Measurements from ENCODE around the gene SEMA4D. TPM values are rescaled to one million over a fixed set of nuclear protein-coding genes. Genes with fewer than 3 reads are reported as not detected.

SEMA4D gene
- total and polyA plus RNA-seq, 4 donors: 30.9 to 124 (median 89.0) TPM

- Histone ChIP-seq H3K4me3 (ENCODE audit: low read depth, low read length) (no peak overlapping the region), H3K36me3 (ENCODE audit: control insufficient read depth, insufficient read depth, low read length) (peaks cover 5% of the 10 kb centered on the region), H3K27ac (ENCODE audit: low read depth, low read length) (no peak overlapping the region), H3K9me3 (ENCODE audit: control insufficient read depth, insufficient read depth, low read length) (no peaks in the 10 kb centered on the region), H3K4me1 (ENCODE audit: control insufficient read depth, insufficient read depth, low read length) (peaks cover 25% of the 10 kb centered on the region), H3K27me3 (ENCODE audit: control insufficient read depth, insufficient read depth, low read length) (no peaks in the 10 kb centered on the region)
- peak in 2 of 6 donors; percentile 18 to 82 for DNase-seq (ENCODE audit: low read depth in 4 of 6, low spot score in 6 of 6)
- 92% methylated on average over 4 of the region's 9 CpGs for WGBS (ENCODE audit: insufficient coverage)
Measured at GRCh38 chr9:89462817-89463683, 34.9 kb downstream of the SEMA4D start.

GRCh38 chr9:89462199-89462598, 35.7 kb downstream of the SEMA4D start:
- no CpG with 5 or more reads among the region's 5 CpGs for WGBS (ENCODE audit: insufficient coverage)
- peaks cover 24% of the 10 kb centered on the region for H3K4me1 ChIP-seq (ENCODE audit: control insufficient read depth, insufficient read depth, low read length)

DNA sequence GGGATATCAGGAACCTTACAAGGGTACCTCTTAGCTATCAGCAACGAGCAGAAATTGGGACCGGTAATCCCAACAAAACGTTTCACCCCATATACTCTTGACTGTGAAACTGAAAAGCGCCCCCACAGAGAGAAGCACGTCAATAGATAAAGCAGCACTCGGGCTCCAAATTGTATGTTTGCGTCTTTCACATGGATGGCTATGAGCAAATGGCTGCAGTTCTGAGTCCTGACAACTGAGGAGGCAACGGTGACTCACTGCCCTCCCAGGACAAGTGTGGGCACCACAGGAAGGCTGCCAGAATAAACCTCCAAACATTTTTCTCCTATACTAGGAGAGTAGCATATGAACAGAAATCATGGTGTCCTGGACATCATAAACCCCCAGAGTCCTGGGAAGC, 36.6 kb downstream of the SEMA4D start:
- peaks cover 5% of the 10 kb centered on the region for H3K36me3 ChIP-seq (ENCODE audit: control insufficient read depth, insufficient read depth, low read length)
- no peak overlapping the region for H3K27ac ChIP-seq (ENCODE audit: low read depth, low read length)
- peaks cover 22% of the 10 kb centered on the region for H3K4me1 ChIP-seq (ENCODE audit: control insufficient read depth, insufficient read depth, low read length)
- no peaks in the 10 kb centered on the region for H3K27me3 ChIP-seq (ENCODE audit: control insufficient read depth, insufficient read depth, low read length)
- H3K9me3 ChIP-seq (ENCODE audit: control insufficient read depth, insufficient read depth, low read length): no peaks in the 10 kb centered on the region
- no peak for DNase-seq (ENCODE audit: low read depth in 4 of 6, low spot score in 6 of 6)
- H3K4me3 ChIP-seq (ENCODE audit: low read depth, low read length): no peak overlapping the region
- WGBS (ENCODE audit: insufficient coverage): 62% methylated on average over 7 of the region's 8 CpGs

More at GRCh38 chr9:89462199-89462598, 35.7 kb downstream of the SEMA4D start:
- Histone ChIP-seq H3K36me3 (ENCODE audit: control insufficient read depth, insufficient read depth, low read length) (peaks cover 5% of the 10 kb centered on the region), H3K9me3 (ENCODE audit: control insufficient read depth, insufficient read depth, low read length) (no peaks in the 10 kb centered on the region), H3K27ac (ENCODE audit: low read depth, low read length) (no peak overlapping the region), H3K27me3 (ENCODE audit: control insufficient read depth, insufficient read depth, low read length) (no peaks in the 10 kb centered on the region), H3K4me3 (ENCODE audit: low read depth, low read length) (no peak overlapping the region)
- no peak for DNase-seq (ENCODE audit: low read depth in 4 of 6, low spot score in 6 of 6)

- WGBS (ENCODE audit: insufficient coverage): 96% methylated on average over 9 of the region's 10 CpGs
- Histone ChIP-seq H3K4me1 (ENCODE audit: control insufficient read depth, insufficient read depth, low read length) (peaks cover 21% of the 10 kb centered on the region), H3K27me3 (ENCODE audit: control insufficient read depth, insufficient read depth, low read length) (no peaks in the 10 kb centered on the region), H3K27ac (ENCODE audit: low read depth, low read length) (no peak overlapping the region), H3K4me3 (ENCODE audit: low read depth, low read length) (no peak overlapping the region), H3K9me3 (ENCODE audit: control insufficient read depth, insufficient read depth, low read length) (no peaks in the 10 kb centered on the region), H3K36me3 (ENCODE audit: control insufficient read depth, insufficient read depth, low read length) (peaks cover 5% of the 10 kb centered on the region)
- no peak for DNase-seq (ENCODE audit: low read depth in 4 of 6, low spot score in 6 of 6)
Measured at GRCh38 chr9:89460551-89460950, 37.4 kb downstream of the SEMA4D start.

GRCh38 chr9:89458768-89459496, 39.0 kb downstream of the SEMA4D start:
- H3K9me3 ChIP-seq (ENCODE audit: control insufficient read depth, insufficient read depth, low read length): no peaks in the 10 kb centered on the region
- no peak for DNase-seq (ENCODE audit: low read depth in 4 of 6, low spot score in 6 of 6)
- H3K36me3 ChIP-seq (ENCODE audit: control insufficient read depth, insufficient read depth, low read length): peaks cover 21% of the 10 kb centered on the region
- no peak overlapping the region for H3K4me3 ChIP-seq (ENCODE audit: low read depth, low read length)
- no peak overlapping the region for H3K27ac ChIP-seq (ENCODE audit: low read depth, low read length)
- H3K27me3 ChIP-seq (ENCODE audit: control insufficient read depth, insufficient read depth, low read length): no peaks in the 10 kb centered on the region
- 89% methylated on average over 8 of the region's 8 CpGs for WGBS (ENCODE audit: insufficient coverage)
- H3K4me1 ChIP-seq (ENCODE audit: control insufficient read depth, insufficient read depth, low read length): peaks cover 18% of the 10 kb centered on the region

DNA sequence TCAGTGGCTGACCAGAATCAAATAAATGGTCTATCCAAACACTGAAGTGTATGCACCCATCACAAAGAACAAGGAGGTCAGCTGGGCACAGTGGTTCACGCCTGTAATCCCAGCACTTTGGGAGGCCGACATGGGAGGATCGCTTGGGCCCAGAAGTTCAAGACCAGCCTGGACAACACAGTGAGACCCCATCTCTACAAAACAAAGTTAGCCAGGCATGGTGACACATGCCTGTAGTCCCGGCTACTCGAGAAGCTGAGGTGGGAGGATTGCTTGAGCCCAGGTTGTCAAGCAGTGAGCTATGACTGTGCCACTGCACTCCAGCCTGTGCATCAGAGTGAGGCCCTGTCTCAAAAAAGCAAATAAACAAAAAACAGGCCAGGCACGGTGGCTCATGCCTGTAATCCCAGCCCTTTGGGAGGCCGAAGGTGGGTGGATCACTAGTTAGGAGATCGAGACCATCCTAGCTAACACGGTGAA, 40.5 kb downstream of the SEMA4D start:
- no peak overlapping the region for H3K4me3 ChIP-seq (ENCODE audit: low read depth, low read length)
- peaks cover 24% of the 10 kb centered on the region for H3K36me3 ChIP-seq (ENCODE audit: control insufficient read depth, insufficient read depth, low read length)
- no peak overlapping the region for H3K27ac ChIP-seq (ENCODE audit: low read depth, low read length)
- no peaks in the 10 kb centered on the region for H3K9me3 ChIP-seq (ENCODE audit: control insufficient read depth, insufficient read depth, low read length)
- H3K27me3 ChIP-seq (ENCODE audit: control insufficient read depth, insufficient read depth, low read length): no peaks in the 10 kb centered on the region
- peaks cover 23% of the 10 kb centered on the region for H3K4me1 ChIP-seq (ENCODE audit: control insufficient read depth, insufficient read depth, low read length)
- 93% methylated on average over 5 of the region's 9 CpGs for WGBS (ENCODE audit: insufficient coverage)
- DNase-seq (ENCODE audit: low read depth in 4 of 6, low spot score in 6 of 6): no peak

DNA sequence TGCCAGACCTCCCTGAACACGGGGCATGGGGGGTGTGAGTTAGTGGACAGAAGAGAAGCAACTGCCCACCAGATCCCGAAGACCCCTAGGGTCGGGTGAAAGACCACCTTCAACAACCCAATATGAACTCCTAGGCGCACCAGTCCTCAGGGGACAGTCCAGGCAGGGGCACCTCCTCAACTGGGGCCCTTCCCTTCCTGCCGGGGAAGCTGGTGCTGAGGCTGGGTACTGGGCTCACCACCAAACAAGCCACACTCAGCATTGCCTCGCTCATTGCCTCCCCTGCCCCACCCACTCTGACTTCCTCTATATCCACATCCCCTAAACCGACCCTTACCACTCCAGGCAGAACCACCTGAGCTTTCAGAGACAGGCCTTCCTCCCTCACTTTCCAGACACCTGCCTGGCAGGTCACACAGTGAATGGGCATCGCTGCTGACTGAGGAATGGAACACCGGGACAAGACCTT, 42.5 kb downstream of the SEMA4D start:
- WGBS (ENCODE audit: insufficient coverage): 94% methylated on average over 8 of the region's 9 CpGs
- H3K36me3 ChIP-seq (ENCODE audit: control insufficient read depth, insufficient read depth, low read length): peaks cover 24% of the 10 kb centered on the region
- peaks cover 23% of the 10 kb centered on the region for H3K4me1 ChIP-seq (ENCODE audit: control insufficient read depth, insufficient read depth, low read length)
- H3K27ac ChIP-seq (ENCODE audit: low read depth, low read length): no peak overlapping the region
- H3K9me3 ChIP-seq (ENCODE audit: control insufficient read depth, insufficient read depth, low read length): no peaks in the 10 kb centered on the region
- H3K27me3 ChIP-seq (ENCODE audit: control insufficient read depth, insufficient read depth, low read length): no peaks in the 10 kb centered on the region
- no peak overlapping the region for H3K4me3 ChIP-seq (ENCODE audit: low read depth, low read length)
- DNase-seq (ENCODE audit: low read depth in 4 of 6, low spot score in 6 of 6): no peak

- Histone ChIP-seq H3K9me3 (ENCODE audit: control insufficient read depth, insufficient read depth, low read length) (no peaks in the 10 kb centered on the region), H3K4me1 (ENCODE audit: control insufficient read depth, insufficient read depth, low read length) (peaks cover 18% of the 10 kb centered on the region), H3K36me3 (ENCODE audit: control insufficient read depth, insufficient read depth, low read length) (peaks cover 24% of the 10 kb centered on the region), H3K4me3 (ENCODE audit: low read depth, low read length) (no peak overlapping the region), H3K27ac (ENCODE audit: low read depth, low read length) (no peak overlapping the region), H3K27me3 (ENCODE audit: control insufficient read depth, insufficient read depth, low read length) (no peaks in the 10 kb centered on the region)
- no peak for DNase-seq (ENCODE audit: low read depth in 4 of 6, low spot score in 6 of 6)
- 95% methylated on average over 21 of the region's 25 CpGs for WGBS (ENCODE audit: insufficient coverage)
Measured at GRCh38 chr9:89454498-89455355, 43.2 kb downstream of the SEMA4D start.

GRCh38 chr9:89453452-89453851, 44.5 kb downstream of the SEMA4D start:
- 93% methylated on average over 10 of the region's 11 CpGs for WGBS (ENCODE audit: insufficient coverage)
- H3K36me3 ChIP-seq (ENCODE audit: control insufficient read depth, insufficient read depth, low read length): peaks cover 25% of the 10 kb centered on the region
- no peak overlapping the region for H3K4me3 ChIP-seq (ENCODE audit: low read depth, low read length)
- no peak overlapping the region for H3K27ac ChIP-seq (ENCODE audit: low read depth, low read length)
- H3K27me3 ChIP-seq (ENCODE audit: control insufficient read depth, insufficient read depth, low read length): no peaks in the 10 kb centered on the region
- no peaks in the 10 kb centered on the region for H3K9me3 ChIP-seq (ENCODE audit: control insufficient read depth, insufficient read depth, low read length)
- no peak for DNase-seq (ENCODE audit: low read depth in 4 of 6, low spot score in 6 of 6)
- peaks cover 20% of the 10 kb centered on the region for H3K4me1 ChIP-seq (ENCODE audit: control insufficient read depth, insufficient read depth, low read length)
